ENCODE data around the gene MAP3K9. TPM values are rescaled to one million over a fixed set of nuclear protein-coding genes. Genes with fewer than 3 reads are reported as not detected.

Gene MAP3K9
- total and polyA plus RNA-seq, 2 of the 8 experiments (the other 6 are each of a cell fraction or from before 2014, with no cell fraction given): 9.8 to 24.7 TPM

GRCh38 chr14:70683983-70684382, 125.3 kb downstream of the MAP3K9 start:
- Histone ChIP-seq H3K9ac (replicated peaks in 1 of 4; ENCODE audit: extremely low read depth in 1 of 4, low read depth in 3 of 4, low read length in 3 of 4) (no peak overlapping the region), H3K4me2 (ENCODE audit: insufficient read depth in 1 of 2, low read depth in 2 of 2, low read length in 2 of 2) (no peak overlapping the region), H2BK5ac (ENCODE audit: low read depth, low read length) (no peak overlapping the region), H4K8ac (ENCODE audit: extremely low read depth, insufficient read depth, low read length) (no peak overlapping the region), H2BK20ac (ENCODE audit: low read length) (peak overlapping the region; percentile 94), H3K14ac (ENCODE audit: insufficient read length) (no peak overlapping the region), H3K23ac (ENCODE audit: insufficient read length) (no peak overlapping the region), H3K4ac (replicated peaks; ENCODE audit: insufficient read length, low read depth, low read length) (no peak overlapping the region), H3K36me3 (ENCODE audit: control insufficient read depth in 2 of 4, insufficient read depth in 4 of 4, low read length in 3 of 4) (no peaks in the 10 kb centered on the region), H3K4me3 (ENCODE audit: extremely low read depth in 1 of 4, insufficient read depth in 2 of 4, low read depth in 3 of 4, low read length in 4 of 4) (no peak overlapping the region), H3K27ac (ENCODE audit: low read depth, low read length) (no peak overlapping the region), H3K27me3 (replicated peaks in 1 of 4; ENCODE audit: control insufficient read depth in 3 of 4, extremely low read depth in 1 of 4, insufficient read depth in 3 of 4, low read length in 3 of 4) (no peaks in the 10 kb centered on the region), H3K79me1 (ENCODE audit: low read depth, low read length) (no peaks in the 10 kb centered on the region), H4K20me1 (replicated peaks in 1 of 2; ENCODE audit: control insufficient read depth in 1 of 2, insufficient read depth in 2 of 2, low read length in 2 of 2) (no peaks in the 10 kb centered on the region), H4K91ac (replicated peaks; ENCODE audit: insufficient read length, low read length) (no peak overlapping the region), H3K79me2 (ENCODE audit: control insufficient read depth in 1 of 2, insufficient read depth in 2 of 2, low read length in 2 of 2) (no peaks in the 10 kb centered on the region), H2AK5ac (ENCODE audit: low read depth, low read length) (no peak overlapping the region), H4K5ac (ENCODE audit: insufficient read length, low read depth, low read length) (no peak overlapping the region), H3K18ac (ENCODE audit: extremely low read depth, low read length) (no peak overlapping the region), H3K9me3 (ENCODE audit: insufficient read depth in 2 of 2, low read depth in 1 of 2, low read length in 1 of 2) (no peaks in the 10 kb centered on the region), H2BK12ac (ENCODE audit: low read depth, low read length) (no peak overlapping the region), H3K56ac (replicated peaks; ENCODE audit: insufficient read length, low read depth, low read length) (no peak overlapping the region), H3K4me1 (replicated peaks in 1 of 4; ENCODE audit: control insufficient read depth in 3 of 4, insufficient read depth in 4 of 4, low read length in 3 of 4) (peaks cover 2 to 11% (median 8%) of the 10 kb centered on the region in 4 experiments; a peak in 6 of 7 replicates), H3K23me2 (ENCODE audit: low read depth, low read length) (peaks cover 3% of the 10 kb centered on the region; the same call in 1 of the 2 replicates), H2BK15ac (ENCODE audit: low read length) (no peak overlapping the region), H2BK120ac (replicated peaks; ENCODE audit: low read depth, low read length) (no peak overlapping the region), H2AFZ (ENCODE audit: low read length) (no peak overlapping the region)
- ChIA-PET POLR2A (ENCODE audit: partially characterized antibody) (interaction anchor here (3.3 kb wide), 1 partner anchor 25 kb away, joined by 25 read pairs; no protein-coding TSS in a partner anchor), CTCF (ENCODE audit: partially characterized antibody) (interaction anchor here (2.4 kb wide), 1 partner anchor 9 kb away, joined by 5 read pairs; no protein-coding TSS in a partner anchor)
- 94% methylated on average over 6 of the region's 6 CpGs; no CpG with 5 or more reads in 1 of the 2 experiments for WGBS, 2 experiments (ENCODE audit: extremely low coverage in 1 of 2, insufficient coverage in 1 of 2, insufficient read length in 1 of 2, insufficient replicate concordance in 2 of 2, low coverage in 1 of 2, low lambda C conversion rate in 2 of 2, missing lambda C conversion rate in 1 of 2)
- TF ChIP-seq MAX (IDR thresholded peaks at IDR 0.05): no peak
- no peak for TF ChIP-seq POU5F1 (IDR thresholded peaks at IDR 0.05; ENCODE audit: low read depth, low read length)
- TF ChIP-seq TBP (IDR thresholded peaks at IDR 0.05; ENCODE audit: low read depth, low read length): no peak
- no peak for TF ChIP-seq GABPA (IDR thresholded peaks at IDR 0.05; ENCODE audit: borderline replicate concordance, insufficient read depth, low read length)
- TF ChIP-seq YY1 (IDR thresholded peaks at IDR 0.05; ENCODE audit: low read depth, low read length): no peak
- TF ChIP-seq KDM4A (IDR thresholded peaks at IDR 0.05; ENCODE audit: low read depth, low read length, severe bottlenecking): no peak
- no peak for TF ChIP-seq POLR2AphosphoS5 (IDR thresholded peaks at IDR 0.05; ENCODE audit: low read depth, low read length)
- no peak for TF ChIP-seq ATF3 (IDR thresholded peaks at IDR 0.05; ENCODE audit: insufficient read depth, low read depth, low read length)
- no peak for TF ChIP-seq EGR1 (IDR thresholded peaks at IDR 0.05; ENCODE audit: borderline replicate concordance, low read depth, low read length)
- no peak for TF ChIP-seq RAD21 (IDR thresholded peaks at IDR 0.05 in 1 of 2, conservative IDR thresholded peaks at IDR 0.05 in 1 of 2; ENCODE audit: low read depth in 2 of 2, low read length in 2 of 2)
- no peak for TF ChIP-seq SAP30 (IDR thresholded peaks at IDR 0.05; ENCODE audit: insufficient read depth, insufficient replicate concordance, low read length)
- no peak for TF ChIP-seq CREB1 (IDR thresholded peaks at IDR 0.05)
- TF ChIP-seq ASH2L (IDR thresholded peaks at IDR 0.05; ENCODE audit: low read length): no peak
- DNase-seq (ENCODE audit: low read depth in 1 of 2, low spot score in 2 of 2) (no peak), FAIRE-seq (no peak)

Measured in H1 (cell line).